HEK293 (cell line): ENCODE results near the gene HIGD1A.

Source experiments
- CTCF ChIP-seq: fragments of 450-650 bp; formaldehyde crosslinking; IDR thresholded peaks from 2 replicates; pipeline ENCODE4 v1.5.1; 2016; ENCODE audit warnings: missing biosample characterization, missing genetic modification characterization
- GLIS2 ChIP-seq: fragments of 450-650 bp; formaldehyde crosslinking; IDR thresholded peaks from 2 replicates; pipeline ENCODE4 v1.5.1; 2016; ENCODE audit warnings: missing biosample characterization, missing genetic modification characterization
- ZFP69B ChIP-seq: fragments of 450-650 bp; formaldehyde crosslinking; IDR thresholded peaks from 2 replicates; pipeline ENCODE4 v1.5.1; 2016; ENCODE audit warnings: missing biosample characterization, missing genetic modification characterization
- ZNF138 ChIP-seq: fragments of 450-650 bp; formaldehyde crosslinking; IDR thresholded peaks from 2 replicates; pipeline ENCODE4 v1.5.1; 2016; ENCODE audit warnings: missing biosample characterization, missing genetic modification characterization, borderline replicate concordance

- TF ChIP-seq GLIS2 (tag by site-specific recombination) (no peak), ZNF138 (tag by site-specific recombination) (no peak), ZFP69B (tag by site-specific recombination) (no peak), CTCF (tag by site-specific recombination) (no peak)
Observed at GRCh38 chr3:42741796-42742195, 62.5 kb downstream of the HIGD1A start.
